Measurements from ENCODE around the gene PARD3.

- TF ChIP-seq, protein P1, sequence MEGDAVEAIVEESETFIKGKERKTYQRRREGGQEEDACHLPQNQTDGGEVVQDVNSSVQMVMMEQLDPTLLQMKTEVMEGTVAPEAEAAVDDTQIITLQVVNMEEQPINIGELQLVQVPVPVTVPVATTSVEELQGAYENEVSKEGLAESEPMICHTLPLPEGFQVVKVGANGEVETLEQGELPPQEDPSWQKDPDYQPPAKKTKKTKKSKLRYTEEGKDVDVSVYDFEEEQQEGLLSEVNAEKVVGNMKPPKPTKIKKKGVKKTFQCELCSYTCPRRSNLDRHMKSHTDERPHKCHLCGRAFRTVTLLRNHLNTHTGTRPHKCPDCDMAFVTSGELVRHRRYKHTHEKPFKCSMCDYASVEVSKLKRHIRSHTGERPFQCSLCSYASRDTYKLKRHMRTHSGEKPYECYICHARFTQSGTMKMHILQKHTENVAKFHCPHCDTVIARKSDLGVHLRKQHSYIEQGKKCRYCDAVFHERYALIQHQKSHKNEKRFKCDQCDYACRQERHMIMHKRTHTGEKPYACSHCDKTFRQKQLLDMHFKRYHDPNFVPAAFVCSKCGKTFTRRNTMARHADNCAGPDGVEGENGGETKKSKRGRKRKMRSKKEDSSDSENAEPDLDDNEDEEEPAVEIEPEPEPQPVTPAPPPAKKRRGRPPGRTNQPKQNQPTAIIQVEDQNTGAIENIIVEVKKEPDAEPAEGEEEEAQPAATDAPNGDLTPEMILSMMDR (IDR thresholded peaks at IDR 0.05), result no peak
- TF ChIP-seq POLR2AphosphoS5 (IDR thresholded peaks at IDR 0.05) (no peak), POLR2A (IDR thresholded peaks at IDR 0.05; ENCODE audit: low read depth) (no peak)
These were observed 215.9 kb downstream of the PARD3 start for GRCh38 chr10:34599026-34599795.
